ENCODE results near the gene WDFY4.

GRCh38 chr10:49000437-49001398 is 316.0 kb downstream of the WDFY4 start:
- TF ChIP-seq, protein P1, sequence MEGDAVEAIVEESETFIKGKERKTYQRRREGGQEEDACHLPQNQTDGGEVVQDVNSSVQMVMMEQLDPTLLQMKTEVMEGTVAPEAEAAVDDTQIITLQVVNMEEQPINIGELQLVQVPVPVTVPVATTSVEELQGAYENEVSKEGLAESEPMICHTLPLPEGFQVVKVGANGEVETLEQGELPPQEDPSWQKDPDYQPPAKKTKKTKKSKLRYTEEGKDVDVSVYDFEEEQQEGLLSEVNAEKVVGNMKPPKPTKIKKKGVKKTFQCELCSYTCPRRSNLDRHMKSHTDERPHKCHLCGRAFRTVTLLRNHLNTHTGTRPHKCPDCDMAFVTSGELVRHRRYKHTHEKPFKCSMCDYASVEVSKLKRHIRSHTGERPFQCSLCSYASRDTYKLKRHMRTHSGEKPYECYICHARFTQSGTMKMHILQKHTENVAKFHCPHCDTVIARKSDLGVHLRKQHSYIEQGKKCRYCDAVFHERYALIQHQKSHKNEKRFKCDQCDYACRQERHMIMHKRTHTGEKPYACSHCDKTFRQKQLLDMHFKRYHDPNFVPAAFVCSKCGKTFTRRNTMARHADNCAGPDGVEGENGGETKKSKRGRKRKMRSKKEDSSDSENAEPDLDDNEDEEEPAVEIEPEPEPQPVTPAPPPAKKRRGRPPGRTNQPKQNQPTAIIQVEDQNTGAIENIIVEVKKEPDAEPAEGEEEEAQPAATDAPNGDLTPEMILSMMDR (IDR thresholded peaks at IDR 0.05), result no peak
- TF ChIP-seq YY1 (IDR thresholded peaks at IDR 0.05; ENCODE audit: low read depth) (no peak), RAD21 (IDR thresholded peaks at IDR 0.05; ENCODE audit: low read length) (no peak), EZH2phosphoT487 (IDR thresholded peaks at IDR 0.05; ENCODE audit: borderline replicate concordance, low read depth) (no peak), TEAD4 (IDR thresholded peaks at IDR 0.05; ENCODE audit: borderline replicate concordance, insufficient read depth) (no peak), EP300 (IDR thresholded peaks at IDR 0.05; ENCODE audit: borderline replicate concordance in 1 of 2, low read depth in 1 of 2, low read length in 1 of 2) (no peak), TAF1 (IDR thresholded peaks at IDR 0.05; ENCODE audit: borderline replicate concordance, low read depth, low read length) (no peak), NFIC (IDR thresholded peaks at IDR 0.05; ENCODE audit: borderline replicate concordance) (no peak)
- TF ChIP-seq, protein P2, sequence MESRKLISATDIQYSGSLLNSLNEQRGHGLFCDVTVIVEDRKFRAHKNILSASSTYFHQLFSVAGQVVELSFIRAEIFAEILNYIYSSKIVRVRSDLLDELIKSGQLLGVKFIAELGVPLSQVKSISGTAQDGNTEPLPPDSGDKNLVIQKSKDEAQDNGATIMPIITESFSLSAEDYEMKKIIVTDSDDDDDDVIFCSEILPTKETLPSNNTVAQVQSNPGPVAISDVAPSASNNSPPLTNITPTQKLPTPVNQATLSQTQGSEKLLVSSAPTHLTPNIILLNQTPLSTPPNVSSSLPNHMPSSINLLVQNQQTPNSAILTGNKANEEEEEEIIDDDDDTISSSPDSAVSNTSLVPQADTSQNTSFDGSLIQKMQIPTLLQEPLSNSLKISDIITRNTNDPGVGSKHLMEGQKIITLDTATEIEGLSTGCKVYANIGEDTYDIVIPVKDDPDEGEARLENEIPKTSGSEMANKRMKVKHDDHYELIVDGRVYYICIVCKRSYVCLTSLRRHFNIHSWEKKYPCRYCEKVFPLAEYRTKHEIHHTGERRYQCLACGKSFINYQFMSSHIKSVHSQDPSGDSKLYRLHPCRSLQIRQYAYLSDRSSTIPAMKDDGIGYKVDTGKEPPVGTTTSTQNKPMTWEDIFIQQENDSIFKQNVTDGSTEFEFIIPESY (IDR thresholded peaks at IDR 0.05; ENCODE audit: borderline replicate concordance, low read depth), result no peak
